ENCODE measurements around the gene ZNRF1. TPM values are rescaled to one million over a fixed set of nuclear protein-coding genes. Genes with fewer than 3 reads are reported as not detected.

ZNRF1 gene
- total and polyA plus RNA-seq, 10 of the 15 experiments (the other 5 are each of a cell fraction or from before 2014, with no cell fraction given), result 5.8 to 25.9 (median 14.3) TPM

DNA sequence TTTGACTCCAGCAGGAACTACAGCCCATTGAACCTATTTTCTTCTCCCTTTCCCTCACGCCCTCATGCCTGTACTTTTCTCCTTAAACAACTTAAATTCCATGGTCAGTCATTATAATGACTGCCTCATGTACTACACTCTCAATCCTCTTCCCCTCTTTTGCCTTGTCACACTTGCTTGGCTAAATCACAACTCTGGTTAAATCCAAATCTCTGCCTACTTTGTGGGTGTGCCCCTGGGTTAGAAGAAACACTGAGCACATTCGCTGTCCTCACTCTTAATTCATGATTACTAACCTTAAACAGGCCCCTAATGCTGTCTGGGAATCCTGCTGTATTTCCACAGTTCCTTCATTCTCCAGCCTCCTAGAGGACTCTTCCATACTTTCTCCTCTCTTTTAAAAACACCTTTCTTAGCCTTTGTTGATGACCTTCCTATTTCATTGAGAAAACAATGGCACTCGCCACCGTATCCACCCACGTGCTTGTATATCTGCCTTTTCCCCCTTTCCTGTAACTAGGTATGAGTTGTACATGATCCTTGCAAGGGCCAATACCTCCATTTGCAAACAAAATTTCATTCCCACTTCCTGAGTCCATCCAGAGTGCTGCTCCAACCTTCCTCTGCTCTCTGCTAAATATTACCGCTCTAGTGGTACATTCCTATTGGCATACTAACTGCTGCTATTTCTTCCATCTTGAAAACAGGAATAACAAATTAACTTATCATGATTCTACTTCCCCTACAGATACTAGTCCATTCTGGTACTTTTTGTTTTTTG, 28.9 kb downstream of the ZNRF1 start (continued):
- TF ChIP-seq BRCA1 (IDR thresholded peaks at IDR 0.05; ENCODE audit: low read depth, low read length) (no peak), STAT3 (IDR thresholded peaks at IDR 0.05; ENCODE audit: low read depth, low read length) (no peak), ZNF217 (IDR thresholded peaks at IDR 0.05) (no peak), SUPT20H (IDR thresholded peaks at IDR 0.05; ENCODE audit: borderline replicate concordance, control insufficient read depth, low read depth, low read length) (no peak)
- TF ChIP-seq, protein P1, sequence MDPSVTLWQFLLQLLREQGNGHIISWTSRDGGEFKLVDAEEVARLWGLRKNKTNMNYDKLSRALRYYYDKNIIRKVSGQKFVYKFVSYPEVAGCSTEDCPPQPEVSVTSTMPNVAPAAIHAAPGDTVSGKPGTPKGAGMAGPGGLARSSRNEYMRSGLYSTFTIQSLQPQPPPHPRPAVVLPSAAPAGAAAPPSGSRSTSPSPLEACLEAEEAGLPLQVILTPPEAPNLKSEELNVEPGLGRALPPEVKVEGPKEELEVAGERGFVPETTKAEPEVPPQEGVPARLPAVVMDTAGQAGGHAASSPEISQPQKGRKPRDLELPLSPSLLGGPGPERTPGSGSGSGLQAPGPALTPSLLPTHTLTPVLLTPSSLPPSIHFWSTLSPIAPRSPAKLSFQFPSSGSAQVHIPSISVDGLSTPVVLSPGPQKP (IDR thresholded peaks at IDR 0.05; ENCODE audit: low read depth, low read length), result no peak
- TF ChIP-seq, protein P2, sequence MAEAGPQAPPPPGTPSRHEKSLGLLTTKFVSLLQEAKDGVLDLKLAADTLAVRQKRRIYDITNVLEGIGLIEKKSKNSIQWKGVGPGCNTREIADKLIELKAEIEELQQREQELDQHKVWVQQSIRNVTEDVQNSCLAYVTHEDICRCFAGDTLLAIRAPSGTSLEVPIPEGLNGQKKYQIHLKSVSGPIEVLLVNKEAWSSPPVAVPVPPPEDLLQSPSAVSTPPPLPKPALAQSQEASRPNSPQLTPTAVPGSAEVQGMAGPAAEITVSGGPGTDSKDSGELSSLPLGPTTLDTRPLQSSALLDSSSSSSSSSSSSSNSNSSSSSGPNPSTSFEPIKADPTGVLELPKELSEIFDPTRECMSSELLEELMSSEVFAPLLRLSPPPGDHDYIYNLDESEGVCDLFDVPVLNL (IDR thresholded peaks at IDR 0.05; ENCODE audit: low read depth, low read length), result no peak

DNA sequence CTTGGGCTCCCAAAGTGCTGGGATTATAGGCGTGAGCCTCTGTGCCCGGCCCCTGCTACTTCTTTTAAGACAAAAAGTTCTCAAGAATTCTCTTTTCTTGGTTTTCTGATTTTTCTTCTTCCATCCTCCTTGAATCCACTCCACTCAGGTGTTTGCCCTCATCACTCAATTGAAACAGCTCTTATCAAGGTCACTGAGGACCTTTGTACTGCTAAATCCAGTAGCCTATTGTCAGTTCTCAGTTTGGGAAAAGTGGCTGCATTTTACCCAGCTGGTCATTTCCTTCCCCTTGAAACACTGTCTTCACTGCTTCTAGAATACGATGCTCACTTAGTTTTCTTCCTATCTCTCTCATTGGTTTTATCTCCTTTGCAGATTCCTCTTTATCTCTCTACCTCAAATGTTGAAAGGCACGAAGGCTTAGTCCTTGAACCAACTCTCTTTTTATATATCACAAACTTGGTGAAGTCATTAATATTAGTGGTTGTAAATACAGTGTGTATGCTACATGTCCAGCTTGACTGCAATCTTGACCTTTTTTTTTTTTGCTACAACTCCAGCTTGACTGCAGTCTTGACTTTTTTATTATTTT, 29.8 kb downstream of the ZNRF1 start:
- RAD21 ChIA-PET (ENCODE audit: unreplicated experiment), result interaction anchor here (0.6 kb wide), 1 partner anchor 82 kb away, joined by 3 read pairs; no protein-coding TSS in a partner anchor
- Histone ChIP-seq H3K79me2 (ENCODE audit: control insufficient read depth, insufficient read depth, low read length) (peaks cover 1% of the 10 kb centered on the region), H3K9me3 (replicated peaks; ENCODE audit: control insufficient read depth, insufficient read depth, low read length) (no peaks in the 10 kb centered on the region), H4K20me1 (ENCODE audit: control insufficient read depth, insufficient read depth) (no peaks in the 10 kb centered on the region), H3K4me3 (no peak overlapping the region), H3K9ac (ENCODE audit: control insufficient read depth, insufficient read depth, low read length) (no peak overlapping the region), H3K4me1 (ENCODE audit: control insufficient read depth, insufficient read depth, low read length) (peaks cover 25% of the 10 kb centered on the region), H3K4me2 (ENCODE audit: control insufficient read depth, insufficient read depth) (no peak overlapping the region), H3K27ac (ENCODE audit: control insufficient read depth, insufficient read depth) (no peak overlapping the region), H3K36me3 (ENCODE audit: control insufficient read depth in 2 of 2, insufficient read depth in 2 of 2, low read length in 1 of 2) (no peaks in the 10 kb centered on the region), H2AFZ (ENCODE audit: control insufficient read depth, low read depth, low read length) (no peak overlapping the region), H3K27me3 (replicated peaks in 1 of 2; ENCODE audit: control insufficient read depth in 2 of 2, insufficient read depth in 2 of 2, low read length in 1 of 2) (no peaks in the 10 kb centered on the region)
- intact Hi-C loops (cut with micrococcal nuclease; ENCODE audit: unreplicated experiment), result no loop called here
- 92% methylated on average over 4 of the region's 4 CpGs for WGBS (ENCODE audit: insufficient coverage, insufficient replicate concordance, low lambda C conversion rate, missing lambda C conversion rate)
- FAIRE-seq, result no peak
- POLR2A ChIA-PET, result interaction anchor here (1.0 kb wide), 3 partner anchors 16 to 26 kb away, joined by 3 to 5 read pairs (median 4); no protein-coding TSS in a partner anchor
- CTCF ChIA-PET, result no interaction called here
- BruUV-seq (replicated peaks), result no TSS peak
- DNase-seq (ENCODE audit: low read depth, low spot score), result no peak
- SMC1A ChIA-PET (ENCODE audit: uncharacterized antibody, unreplicated experiment), result interaction anchor here (0.8 kb wide), 1 partner anchor 26 kb away, joined by 3 read pairs; no protein-coding TSS in a partner anchor
- in situ Hi-C loops (cut with MboI), result no loop called here
- ATAC-seq, result no peak
- TF ChIP-seq, protein P3, sequence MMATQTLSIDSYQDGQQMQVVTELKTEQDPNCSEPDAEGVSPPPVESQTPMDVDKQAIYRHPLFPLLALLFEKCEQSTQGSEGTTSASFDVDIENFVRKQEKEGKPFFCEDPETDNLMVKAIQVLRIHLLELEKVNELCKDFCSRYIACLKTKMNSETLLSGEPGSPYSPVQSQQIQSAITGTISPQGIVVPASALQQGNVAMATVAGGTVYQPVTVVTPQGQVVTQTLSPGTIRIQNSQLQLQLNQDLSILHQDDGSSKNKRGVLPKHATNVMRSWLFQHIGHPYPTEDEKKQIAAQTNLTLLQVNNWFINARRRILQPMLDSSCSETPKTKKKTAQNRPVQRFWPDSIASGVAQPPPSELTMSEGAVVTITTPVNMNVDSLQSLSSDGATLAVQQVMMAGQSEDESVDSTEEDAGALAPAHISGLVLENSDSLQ (IDR thresholded peaks at IDR 0.05), result no peak
- TF ChIP-seq, protein P4, sequence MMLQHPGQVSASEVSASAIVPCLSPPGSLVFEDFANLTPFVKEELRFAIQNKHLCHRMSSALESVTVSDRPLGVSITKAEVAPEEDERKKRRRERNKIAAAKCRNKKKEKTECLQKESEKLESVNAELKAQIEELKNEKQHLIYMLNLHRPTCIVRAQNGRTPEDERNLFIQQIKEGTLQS (IDR thresholded peaks at IDR 0.05; ENCODE audit: borderline replicate concordance, extremely low read depth, low read depth, low read length), result no peak
- no peak for TF ChIP-seq NFYB (IDR thresholded peaks at IDR 0.05; ENCODE audit: insufficient read depth, low read depth, low read length)
- TF ChIP-seq, protein P5, sequence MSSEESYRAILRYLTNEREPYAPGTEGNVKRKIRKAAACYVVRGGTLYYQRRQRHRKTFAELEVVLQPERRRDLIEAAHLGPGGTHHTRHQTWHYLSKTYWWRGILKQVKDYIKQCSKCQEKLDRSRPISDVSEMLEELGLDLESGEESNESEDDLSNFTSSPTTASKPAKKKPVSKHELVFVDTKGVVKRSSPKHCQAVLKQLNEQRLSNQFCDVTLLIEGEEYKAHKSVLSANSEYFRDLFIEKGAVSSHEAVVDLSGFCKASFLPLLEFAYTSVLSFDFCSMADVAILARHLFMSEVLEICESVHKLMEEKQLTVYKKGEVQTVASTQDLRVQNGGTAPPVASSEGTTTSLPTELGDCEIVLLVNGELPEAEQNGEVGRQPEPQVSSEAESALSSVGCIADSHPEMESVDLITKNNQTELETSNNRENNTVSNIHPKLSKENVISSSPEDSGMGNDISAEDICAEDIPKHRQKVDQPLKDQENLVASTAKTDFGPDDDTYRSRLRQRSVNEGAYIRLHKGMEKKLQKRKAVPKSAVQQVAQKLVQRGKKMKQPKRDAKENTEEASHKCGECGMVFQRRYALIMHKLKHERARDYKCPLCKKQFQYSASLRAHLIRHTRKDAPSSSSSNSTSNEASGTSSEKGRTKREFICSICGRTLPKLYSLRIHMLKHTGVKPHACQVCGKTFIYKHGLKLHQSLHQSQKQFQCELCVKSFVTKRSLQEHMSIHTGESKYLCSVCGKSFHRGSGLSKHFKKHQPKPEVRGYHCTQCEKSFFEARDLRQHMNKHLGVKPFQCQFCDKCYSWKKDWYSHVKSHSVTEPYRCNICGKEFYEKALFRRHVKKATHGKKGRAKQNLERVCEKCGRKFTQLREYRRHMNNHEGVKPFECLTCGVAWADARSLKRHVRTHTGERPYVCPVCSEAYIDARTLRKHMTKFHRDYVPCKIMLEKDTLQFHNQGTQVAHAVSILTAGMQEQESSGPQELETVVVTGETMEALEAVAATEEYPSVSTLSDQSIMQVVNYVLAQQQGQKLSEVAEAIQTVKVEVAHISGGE (CRISPR knock-in tag; IDR thresholded peaks at IDR 0.05), result no peak

All from GM12878 (cell line).